DOHH2 (cell line): ENCODE measurements around the gene SMIM12.
"Not testable (repeated sequence)": the region's sequence is repeated elsewhere in the genome, so short reads cannot be mapped to it uniquely, and the experiment has no call there.

Experiments used
- H3F3A ChIP-seq: fragments of 200-600 bp; sonication (generic), shearing (Covaris generic); 2 replicates; pipeline ENCODE4 v1.6.0; 2016; ENCODE audit warnings: antibody characterized with exemption, mild to moderate bottlenecking; ENCODE audit not compliant: control insufficient read depth, insufficient read depth
- H3K27ac ChIP-seq: fragments of 200-600 bp; sonication (generic); 2 replicates; pipeline ENCODE4 v1.5.1; 2014; ENCODE audit warnings: low read depth, mild to moderate bottlenecking, low read length, moderate library complexity
- H3K27me3 ChIP-seq: fragments of 200-600 bp; sonication (generic); 2 replicates; pipeline ENCODE4 v1.6.1; 2014; ENCODE audit warnings: mild to moderate bottlenecking, low read length, mixed read lengths; ENCODE audit not compliant: control insufficient read depth
- H3K36me3 ChIP-seq: fragments of 200-600 bp; sonication (generic); 2 replicates; pipeline ENCODE4 v1.6.1; 2014; ENCODE audit warnings: mild to moderate bottlenecking, low read length, moderate library complexity, mixed read lengths; ENCODE audit not compliant: control insufficient read depth
- H3K4me1 ChIP-seq: fragments of 200-600 bp; sonication (generic); 2 replicates; pipeline ENCODE4 v1.6.1; 2014; ENCODE audit warnings: mild to moderate bottlenecking, low read length, mixed read lengths; ENCODE audit not compliant: control insufficient read depth
- H3K4me2 ChIP-seq: fragments of 200-600 bp; sonication (generic); 2 replicates; pipeline ENCODE4 v1.6.0; 2014; ENCODE audit warnings: mild to moderate bottlenecking, low read length, moderate library complexity
- H3K4me3 ChIP-seq: fragments of 200-600 bp; sonication (generic); 2 replicates; pipeline ENCODE4 v1.5.1; 2014; ENCODE audit warnings: mild to moderate bottlenecking, low read length, mixed read lengths
- H3K79me2 ChIP-seq: fragments of 200-600 bp; sonication (generic); 2 replicates; pipeline ENCODE4 v1.6.1; 2014; ENCODE audit warnings: mild to moderate bottlenecking, low read length, mixed read lengths; ENCODE audit not compliant: control insufficient read depth
- H3K9me2 ChIP-seq: fragments of 200-600 bp; sonication (generic); replicated peaks from 2 replicates; pipeline ENCODE4 v1.6.1; 2014; ENCODE audit warnings: mild to moderate bottlenecking, low read length, mixed read lengths; ENCODE audit not compliant: control insufficient read depth
- H3K9me3 ChIP-seq: fragments of 200-600 bp; sonication (generic); 2 replicates; pipeline ENCODE4 v1.6.1; 2014; ENCODE audit warnings: antibody characterized with exemption, low read length, mixed read lengths; ENCODE audit not compliant: control insufficient read depth, insufficient read depth
- H4K20me1 ChIP-seq: fragments of 200-600 bp; sonication (generic); 2 replicates; pipeline ENCODE4 v1.6.0; 2014; ENCODE audit warnings: low read depth, mild to moderate bottlenecking, antibody characterized with exemption, low read length, moderate library complexity; ENCODE audit not compliant: control insufficient read depth, insufficient read depth
- CTCF ChIP-seq: fragments of 200-600 bp; sonication (generic); IDR thresholded peaks from one replicate; pipeline ENCODE4 v1.5.1; 2014; ENCODE audit warnings: antibody characterized with exemption, mild to moderate bottlenecking, low read depth, low read length; ENCODE audit not compliant: poor library complexity, severe bottlenecking
- EZH2phosphoT487 ChIP-seq: fragments of 200-600 bp; sonication (generic); IDR thresholded peaks from 2 replicates; pipeline ENCODE4 v1.6.1; 2017; ENCODE audit warnings: borderline replicate concordance, mild to moderate bottlenecking, antibody characterized with exemption, low read length, moderate library complexity, mixed read lengths

Gene SMIM12

GRCh38 chr1:34825455-34826091, 34.0 kb downstream of the SMIM12 start:
- no peak for TF ChIP-seq EZH2phosphoT487
- no peak for TF ChIP-seq CTCF
- Histone ChIP-seq H3K4me2 (no peak overlapping the region), H3K27me3 (no peaks in the 10 kb centered on the region), H3F3A (no peaks in the 10 kb centered on the region), H4K20me1 (no peaks in the 10 kb centered on the region), H3K36me3 (no peaks in the 10 kb centered on the region), H3K4me1 (no peaks in the 10 kb centered on the region), H3K9me2 (no peaks in the 10 kb centered on the region), H3K79me2 (no peaks in the 10 kb centered on the region), H3K9me3 (no peaks in the 10 kb centered on the region), H3K4me3 (no peak overlapping the region), H3K27ac (no peak overlapping the region)

- H3K4me2 ChIP-seq, result no peak overlapping the region
- TF ChIP-seq CTCF, result no peak
- no peak for TF ChIP-seq EZH2phosphoT487
- no peaks in the 10 kb centered on the region for H3K4me1 ChIP-seq
- H4K20me1 ChIP-seq, result no peaks in the 10 kb centered on the region
- no peaks in the 10 kb centered on the region for H3K79me2 ChIP-seq
- H3F3A ChIP-seq, result no peaks in the 10 kb centered on the region
- H3K4me3 ChIP-seq, result no peak overlapping the region
- no peaks in the 10 kb centered on the region for H3K36me3 ChIP-seq
- H3K27ac ChIP-seq, result no peak overlapping the region
- no peaks in the 10 kb centered on the region for H3K27me3 ChIP-seq
- H3K9me2 ChIP-seq, result no peaks in the 10 kb centered on the region
- no peaks in the 10 kb centered on the region for H3K9me3 ChIP-seq
Measured at GRCh38 chr1:34824817-34825454, 34.6 kb downstream of the SMIM12 start.

- no peaks in the 10 kb centered on the region for H3K9me2 ChIP-seq
- no peaks in the 10 kb centered on the region for H3K36me3 ChIP-seq
- no peak overlapping the region for H3K4me3 ChIP-seq
- no peak overlapping the region for H3K27ac ChIP-seq
- no peaks in the 10 kb centered on the region for H3K27me3 ChIP-seq
- H3K9me3 ChIP-seq, result no peaks in the 10 kb centered on the region
- no peaks in the 10 kb centered on the region for H3K79me2 ChIP-seq
- no peaks in the 10 kb centered on the region for H4K20me1 ChIP-seq
- H3K4me1 ChIP-seq, result no peaks in the 10 kb centered on the region
- no peak overlapping the region for H3K4me2 ChIP-seq
- no peaks in the 10 kb centered on the region for H3F3A ChIP-seq
- TF ChIP-seq CTCF, result no peak
- TF ChIP-seq EZH2phosphoT487, result no peak
Measured at GRCh38 chr1:34822202-34822601, 37.3 kb downstream of the SMIM12 start.

GRCh38 chr1:34818862-34819261, 40.7 kb downstream of the SMIM12 start:
- not testable (repeated sequence) for H3K27ac ChIP-seq, H3K79me2 ChIP-seq, H3K9me3 ChIP-seq, H3K27me3 ChIP-seq, H3K9me2 ChIP-seq, H3K4me1 ChIP-seq, H3K4me2 ChIP-seq, H3K4me3 ChIP-seq, H4K20me1 ChIP-seq, H3K36me3 ChIP-seq, H3F3A ChIP-seq
